ENCODE results near the gene ZSCAN32.

Gene ZSCAN32

DNA sequence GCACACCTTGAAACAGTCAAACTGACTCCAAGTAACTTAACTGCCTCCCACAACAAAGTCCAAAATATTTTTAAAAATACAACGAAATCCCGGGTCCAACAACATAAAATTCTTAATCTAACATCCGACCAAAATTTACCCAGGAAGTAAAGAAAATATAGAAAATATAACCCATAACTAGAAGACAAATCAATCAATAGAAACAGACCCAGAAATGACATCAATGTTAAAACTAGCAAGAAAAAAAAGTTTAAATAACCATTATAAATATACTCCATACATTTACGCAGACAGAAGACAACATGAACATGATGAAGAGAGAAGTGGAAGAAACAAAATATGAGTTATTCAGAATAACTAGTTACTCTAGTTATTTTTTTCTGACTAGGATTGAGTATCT, 38.8 kb upstream of the ZSCAN32 start:
- H3K4me3 ChIP-seq (ENCODE audit: insufficient read depth, low read length, poor library complexity, severe bottlenecking), result no peak overlapping the region
- no peaks in the 10 kb centered on the region for H3K9me2 ChIP-seq (replicated peaks; ENCODE audit: insufficient read depth, low read length)
- no peaks in the 10 kb centered on the region for H4K20me1 ChIP-seq (ENCODE audit: low read depth, low read length)
- H3K79me2 ChIP-seq (ENCODE audit: insufficient read depth, low read length), result peaks cover 25% of the 10 kb centered on the region
- no peak overlapping the region for H3K9ac ChIP-seq (ENCODE audit: low read length)
- H3K36me3 ChIP-seq (ENCODE audit: low read length), result peaks cover 5% of the 10 kb centered on the region; the same call in 1 of the 2 replicates
- no peak overlapping the region for H2AFZ ChIP-seq (ENCODE audit: low read depth, low read length, severe bottlenecking)
- no peaks in the 10 kb centered on the region for H3F3A ChIP-seq (ENCODE audit: insufficient read depth)
- H3K27ac ChIP-seq (ENCODE audit: low read depth, low read length), result no peak overlapping the region
- TF ChIP-seq, protein P1, sequence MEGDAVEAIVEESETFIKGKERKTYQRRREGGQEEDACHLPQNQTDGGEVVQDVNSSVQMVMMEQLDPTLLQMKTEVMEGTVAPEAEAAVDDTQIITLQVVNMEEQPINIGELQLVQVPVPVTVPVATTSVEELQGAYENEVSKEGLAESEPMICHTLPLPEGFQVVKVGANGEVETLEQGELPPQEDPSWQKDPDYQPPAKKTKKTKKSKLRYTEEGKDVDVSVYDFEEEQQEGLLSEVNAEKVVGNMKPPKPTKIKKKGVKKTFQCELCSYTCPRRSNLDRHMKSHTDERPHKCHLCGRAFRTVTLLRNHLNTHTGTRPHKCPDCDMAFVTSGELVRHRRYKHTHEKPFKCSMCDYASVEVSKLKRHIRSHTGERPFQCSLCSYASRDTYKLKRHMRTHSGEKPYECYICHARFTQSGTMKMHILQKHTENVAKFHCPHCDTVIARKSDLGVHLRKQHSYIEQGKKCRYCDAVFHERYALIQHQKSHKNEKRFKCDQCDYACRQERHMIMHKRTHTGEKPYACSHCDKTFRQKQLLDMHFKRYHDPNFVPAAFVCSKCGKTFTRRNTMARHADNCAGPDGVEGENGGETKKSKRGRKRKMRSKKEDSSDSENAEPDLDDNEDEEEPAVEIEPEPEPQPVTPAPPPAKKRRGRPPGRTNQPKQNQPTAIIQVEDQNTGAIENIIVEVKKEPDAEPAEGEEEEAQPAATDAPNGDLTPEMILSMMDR (IDR thresholded peaks at IDR 0.05; ENCODE audit: insufficient read depth, low read length, poor library complexity, severe bottlenecking), result no peak
- TF ChIP-seq EZH2phosphoT487 (conservative IDR thresholded peaks at IDR 0.05; ENCODE audit: low read length), result no peak
- no peak overlapping the region for H3K4me2 ChIP-seq (ENCODE audit: low read depth, low read length, poor library complexity, severe bottlenecking)
- H3K9me3 ChIP-seq (ENCODE audit: insufficient read depth, low read length), result no peaks in the 10 kb centered on the region
- no peaks in the 10 kb centered on the region for H3K27me3 ChIP-seq (ENCODE audit: low read length)

DNA sequence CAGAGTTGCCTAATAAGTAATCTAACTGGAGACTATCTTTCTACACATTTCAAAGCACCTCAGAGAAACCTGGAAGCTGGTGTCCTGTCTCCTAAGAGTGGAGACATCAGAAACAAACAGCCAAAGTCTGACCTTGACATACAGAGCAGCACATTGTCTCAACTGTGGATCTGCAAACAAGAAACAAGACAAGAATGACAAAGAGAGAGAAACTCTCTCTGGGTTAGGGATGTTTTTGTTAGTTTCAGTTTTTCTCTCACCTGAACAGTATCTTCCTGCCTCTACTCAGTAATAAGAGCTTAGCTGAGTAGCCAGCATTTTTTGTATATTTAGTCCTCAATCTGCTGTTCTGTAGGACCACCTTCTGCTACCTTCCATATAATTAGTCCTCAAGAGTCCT, 33.6 kb upstream of the ZSCAN32 start:
- no peak for TF ChIP-seq EZH2phosphoT487 (conservative IDR thresholded peaks at IDR 0.05; ENCODE audit: low read length)
- H3K4me3 ChIP-seq (ENCODE audit: insufficient read depth, low read length, poor library complexity, severe bottlenecking), result no peak overlapping the region

DNA sequence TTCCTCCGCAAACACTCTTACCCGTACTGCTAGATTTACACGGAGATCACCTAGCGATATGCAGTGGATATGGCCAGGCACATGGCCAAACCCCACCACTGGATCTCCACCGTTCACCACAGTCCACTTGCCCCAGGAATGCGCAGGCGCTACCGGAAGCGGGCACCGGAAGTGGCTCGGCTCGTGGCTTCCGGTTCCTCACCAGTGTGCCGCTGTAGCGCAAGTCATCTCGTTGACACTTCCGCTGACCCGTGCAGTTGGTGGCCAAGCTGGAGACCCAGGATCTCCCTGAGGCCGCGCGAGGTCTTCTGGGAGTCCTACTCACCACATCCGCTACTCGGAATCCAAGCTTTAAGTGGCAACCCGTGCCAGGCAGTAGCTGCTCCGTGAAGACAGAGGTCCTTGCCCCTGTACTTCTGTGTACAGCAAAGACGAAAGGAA, 31.0 kb upstream of the ZSCAN32 start:
- Histone ChIP-seq H3K27me3 (ENCODE audit: low read length) (no peaks in the 10 kb centered on the region), H3K4me2 (ENCODE audit: low read depth, low read length, poor library complexity, severe bottlenecking) (no peak overlapping the region), H3F3A (ENCODE audit: insufficient read depth) (no peaks in the 10 kb centered on the region), H3K79me2 (ENCODE audit: insufficient read depth, low read length) (no peaks in the 10 kb centered on the region), H3K9me3 (ENCODE audit: insufficient read depth, low read length) (no peaks in the 10 kb centered on the region), H3K9ac (ENCODE audit: low read length) (no peak overlapping the region), H3K9me2 (replicated peaks; ENCODE audit: insufficient read depth, low read length) (no peaks in the 10 kb centered on the region), H3K27ac (ENCODE audit: low read depth, low read length) (no peak overlapping the region), H3K4me3 (ENCODE audit: insufficient read depth, low read length, poor library complexity, severe bottlenecking) (no peak overlapping the region), H2AFZ (ENCODE audit: low read depth, low read length, severe bottlenecking) (no peak overlapping the region), H3K36me3 (ENCODE audit: low read length) (no peaks in the 10 kb centered on the region), H4K20me1 (ENCODE audit: low read depth, low read length) (no peaks in the 10 kb centered on the region)
- no peak for TF ChIP-seq EZH2phosphoT487 (conservative IDR thresholded peaks at IDR 0.05; ENCODE audit: low read length)
- TF ChIP-seq, protein P1 (IDR thresholded peaks at IDR 0.05; ENCODE audit: insufficient read depth, low read length, poor library complexity, severe bottlenecking), result no peak

More for the DNA sequence above, 33.6 kb upstream of the ZSCAN32 start:
- H3K27me3 ChIP-seq (ENCODE audit: low read length), result no peaks in the 10 kb centered on the region
- no peaks in the 10 kb centered on the region for H4K20me1 ChIP-seq (ENCODE audit: low read depth, low read length)
- no peaks in the 10 kb centered on the region for H3K9me3 ChIP-seq (ENCODE audit: insufficient read depth, low read length)
- H2AFZ ChIP-seq (ENCODE audit: low read depth, low read length, severe bottlenecking), result no peak overlapping the region
- H3K9me2 ChIP-seq (replicated peaks; ENCODE audit: insufficient read depth, low read length), result no peaks in the 10 kb centered on the region
- no peak overlapping the region for H3K27ac ChIP-seq (ENCODE audit: low read depth, low read length)
- no peaks in the 10 kb centered on the region for H3K36me3 ChIP-seq (ENCODE audit: low read length)
- H3K4me2 ChIP-seq (ENCODE audit: low read depth, low read length, poor library complexity, severe bottlenecking), result no peak overlapping the region
- H3K79me2 ChIP-seq (ENCODE audit: insufficient read depth, low read length), result 0 out of 2 replicates have a peak, but pooled peaks cover 4% of the 10 kb centered on the region
- H3F3A ChIP-seq (ENCODE audit: insufficient read depth), result no peaks in the 10 kb centered on the region
- H3K9ac ChIP-seq (ENCODE audit: low read length), result no peak overlapping the region

DNA sequence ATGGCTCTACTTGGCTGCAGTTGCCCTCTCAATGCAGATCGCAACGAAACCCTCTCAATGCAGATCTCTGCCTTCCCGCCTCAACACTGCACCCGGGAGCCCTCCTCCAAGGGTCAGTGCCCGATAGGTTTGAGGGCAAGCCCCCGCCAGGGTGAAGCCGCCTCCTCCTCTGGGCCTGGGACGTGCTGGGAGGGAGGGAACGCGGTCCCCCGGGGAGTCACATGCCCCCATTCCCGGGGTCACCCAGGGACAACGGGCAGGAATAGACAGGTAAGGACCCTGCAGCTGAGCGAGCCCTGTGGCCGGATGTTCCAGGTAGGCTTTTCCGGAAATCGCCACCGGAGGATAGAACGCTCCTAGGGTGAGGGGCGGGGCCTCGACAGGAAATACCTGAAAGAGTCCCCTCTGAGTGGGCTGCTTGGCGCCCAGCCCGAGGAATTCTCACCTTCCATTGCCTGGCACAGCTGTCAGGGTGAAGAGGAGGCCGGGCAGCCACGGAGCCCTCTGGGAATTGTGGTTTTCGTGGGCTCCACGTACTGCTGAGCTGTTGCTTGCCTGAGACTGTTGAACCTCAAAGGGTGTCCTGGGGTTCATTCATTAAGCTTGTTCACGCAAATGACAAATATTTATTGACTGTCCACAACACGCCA, 13.1 kb upstream of the ZSCAN32 start:
- no peak overlapping the region for H3K4me3 ChIP-seq (ENCODE audit: insufficient read depth, low read length, poor library complexity, severe bottlenecking)
- H3K9me3 ChIP-seq (ENCODE audit: insufficient read depth, low read length), result peaks cover 11% of the 10 kb centered on the region; the same call in 1 of the 2 replicates
- H3K9me2 ChIP-seq (replicated peaks; ENCODE audit: insufficient read depth, low read length), result no peaks in the 10 kb centered on the region
- H3K79me2 ChIP-seq (ENCODE audit: insufficient read depth, low read length), result no peaks in the 10 kb centered on the region
- H3K9ac ChIP-seq (ENCODE audit: low read length), result no peak overlapping the region
- H3K4me2 ChIP-seq (ENCODE audit: low read depth, low read length, poor library complexity, severe bottlenecking), result no peak overlapping the region
- no peak overlapping the region for H2AFZ ChIP-seq (ENCODE audit: low read depth, low read length, severe bottlenecking)
- no peaks in the 10 kb centered on the region for H3F3A ChIP-seq (ENCODE audit: insufficient read depth)
- H4K20me1 ChIP-seq (ENCODE audit: low read depth, low read length), result no peaks in the 10 kb centered on the region
- TF ChIP-seq, protein P1 (IDR thresholded peaks at IDR 0.05; ENCODE audit: insufficient read depth, low read length, poor library complexity, severe bottlenecking), result no peak
- no peak for TF ChIP-seq EZH2phosphoT487 (conservative IDR thresholded peaks at IDR 0.05; ENCODE audit: low read length)
- H3K36me3 ChIP-seq (ENCODE audit: low read length), result peaks cover 12% of the 10 kb centered on the region
- no peak overlapping the region for H3K27ac ChIP-seq (ENCODE audit: low read depth, low read length)
- no peaks in the 10 kb centered on the region for H3K27me3 ChIP-seq (ENCODE audit: low read length)

All from SU-DHL-6 (cell line).